ENCODE data around the gene SAMD1. TPM values are rescaled to one million over a fixed set of nuclear protein-coding genes. Genes with fewer than 3 reads are reported as not detected.

Gene SAMD1
- total and polyA plus RNA-seq, 2 of the 13 experiments (the other 11 are each of a cell fraction or from before 2014, with no cell fraction given): 17.5 to 45.0 TPM

DNA sequence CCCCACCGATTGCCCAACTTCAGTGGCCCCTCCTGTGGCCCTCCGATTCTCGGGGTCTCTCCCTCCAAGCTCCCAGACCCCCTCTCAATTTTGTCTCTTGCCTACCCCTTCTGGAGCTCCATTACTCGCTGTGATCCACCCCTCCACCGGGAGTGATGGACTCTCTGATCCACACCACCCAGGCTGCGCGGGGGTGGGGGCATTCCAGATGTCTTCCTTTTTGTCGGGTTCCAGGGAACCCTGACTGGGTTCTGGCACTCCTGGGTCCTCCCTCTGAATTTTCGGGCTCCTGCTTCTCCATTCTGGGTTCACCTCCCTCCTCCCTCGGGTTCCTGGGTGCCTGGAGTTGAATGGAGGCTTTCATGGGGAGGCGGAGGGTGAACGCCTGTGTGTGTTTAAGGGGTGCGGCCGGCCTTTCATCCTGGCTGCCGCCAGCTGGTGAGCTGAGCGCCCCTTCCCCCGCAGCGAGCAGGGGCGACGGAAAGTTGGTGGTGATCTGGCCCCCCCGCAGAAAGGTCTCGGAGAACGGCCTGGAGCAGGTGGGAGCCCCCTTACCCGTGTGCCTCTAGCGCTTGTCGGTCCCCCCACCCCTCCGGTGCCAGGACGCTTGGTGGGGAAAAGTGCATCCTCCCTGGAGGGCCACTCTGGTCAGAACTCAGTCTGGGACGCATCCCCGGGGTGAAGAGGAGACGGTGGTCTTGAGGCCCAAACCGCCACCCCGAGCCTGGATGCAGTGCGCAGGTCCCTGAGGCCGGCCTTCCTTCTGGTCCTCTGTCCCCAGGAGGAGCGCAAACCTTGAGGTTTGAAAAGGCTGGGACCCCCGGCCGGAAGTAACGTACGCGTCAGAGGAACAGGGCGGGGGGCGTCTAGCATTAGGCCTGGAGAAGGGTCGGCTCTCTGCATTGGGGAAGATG is 16.4 kb downstream of the SAMD1 start (continued):
- TF ChIP-seq, protein P1, sequence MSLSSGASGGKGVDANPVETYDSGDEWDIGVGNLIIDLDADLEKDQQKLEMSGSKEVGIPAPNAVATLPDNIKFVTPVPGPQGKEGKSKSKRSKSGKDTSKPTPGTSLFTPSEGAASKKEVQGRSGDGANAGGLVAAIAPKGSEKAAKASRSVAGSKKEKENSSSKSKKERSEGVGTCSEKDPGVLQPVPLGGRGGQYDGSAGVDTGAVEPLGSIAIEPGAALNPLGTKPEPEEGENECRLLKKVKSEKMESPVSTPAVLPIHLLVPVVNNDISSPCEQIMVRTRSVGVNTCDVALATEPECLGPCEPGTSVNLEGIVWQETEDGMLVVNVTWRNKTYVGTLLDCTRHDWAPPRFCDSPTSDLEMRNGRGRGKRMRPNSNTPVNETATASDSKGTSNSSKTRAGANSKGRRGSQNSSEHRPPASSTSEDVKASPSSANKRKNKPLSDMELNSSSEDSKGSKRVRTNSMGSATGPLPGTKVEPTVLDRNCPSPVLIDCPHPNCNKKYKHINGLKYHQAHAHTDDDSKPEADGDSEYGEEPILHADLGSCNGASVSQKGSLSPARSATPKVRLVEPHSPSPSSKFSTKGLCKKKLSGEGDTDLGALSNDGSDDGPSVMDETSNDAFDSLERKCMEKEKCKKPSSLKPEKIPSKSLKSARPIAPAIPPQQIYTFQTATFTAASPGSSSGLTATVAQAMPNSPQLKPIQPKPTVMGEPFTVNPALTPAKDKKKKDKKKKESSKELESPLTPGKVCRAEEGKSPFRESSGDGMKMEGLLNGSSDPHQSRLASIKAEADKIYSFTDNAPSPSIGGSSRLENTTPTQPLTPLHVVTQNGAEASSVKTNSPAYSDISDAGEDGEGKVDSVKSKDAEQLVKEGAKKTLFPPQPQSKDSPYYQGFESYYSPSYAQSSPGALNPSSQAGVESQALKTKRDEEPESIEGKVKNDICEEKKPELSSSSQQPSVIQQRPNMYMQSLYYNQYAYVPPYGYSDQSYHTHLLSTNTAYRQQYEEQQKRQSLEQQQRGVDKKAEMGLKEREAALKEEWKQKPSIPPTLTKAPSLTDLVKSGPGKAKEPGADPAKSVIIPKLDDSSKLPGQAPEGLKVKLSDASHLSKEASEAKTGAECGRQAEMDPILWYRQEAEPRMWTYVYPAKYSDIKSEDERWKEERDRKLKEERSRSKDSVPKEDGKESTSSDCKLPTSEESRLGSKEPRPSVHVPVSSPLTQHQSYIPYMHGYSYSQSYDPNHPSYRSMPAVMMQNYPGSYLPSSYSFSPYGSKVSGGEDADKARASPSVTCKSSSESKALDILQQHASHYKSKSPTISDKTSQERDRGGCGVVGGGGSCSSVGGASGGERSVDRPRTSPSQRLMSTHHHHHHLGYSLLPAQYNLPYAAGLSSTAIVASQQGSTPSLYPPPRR (CRISPR knock-in tag; IDR thresholded peaks at IDR 0.05; ENCODE audit: borderline replicate concordance): no peak
- TF ChIP-seq FOXC1 (CRISPR knock-in tag; IDR thresholded peaks at IDR 0.05; ENCODE audit: borderline replicate concordance) (no peak), MED1 (CRISPR knock-in tag; IDR thresholded peaks at IDR 0.05) (0 out of 2 replicates have a peak, but pooled peaks have one; percentile 7), GPN1 (CRISPR knock-in tag; IDR thresholded peaks at IDR 0.05; ENCODE audit: borderline replicate concordance) (no peak), BHLHE40 (IDR thresholded peaks at IDR 0.05; ENCODE audit: low read length) (no peak), REPIN1 (CRISPR knock-in tag; IDR thresholded peaks at IDR 0.05; ENCODE audit: borderline replicate concordance, low read depth) (no peak), SRSF9 (IDR thresholded peaks at IDR 0.05; ENCODE audit: borderline replicate concordance, insufficient read depth, low read depth, low read length, poor library complexity, severe bottlenecking) (no peak), ZFAT (CRISPR knock-in tag; conservative IDR thresholded peaks at IDR 0.05) (no peak), RORA (CRISPR knock-in tag; IDR thresholded peaks at IDR 0.05) (no peak), SMAD9 (CRISPR knock-in tag; IDR thresholded peaks at IDR 0.05) (no peak)
- TF ChIP-seq, protein P2, sequence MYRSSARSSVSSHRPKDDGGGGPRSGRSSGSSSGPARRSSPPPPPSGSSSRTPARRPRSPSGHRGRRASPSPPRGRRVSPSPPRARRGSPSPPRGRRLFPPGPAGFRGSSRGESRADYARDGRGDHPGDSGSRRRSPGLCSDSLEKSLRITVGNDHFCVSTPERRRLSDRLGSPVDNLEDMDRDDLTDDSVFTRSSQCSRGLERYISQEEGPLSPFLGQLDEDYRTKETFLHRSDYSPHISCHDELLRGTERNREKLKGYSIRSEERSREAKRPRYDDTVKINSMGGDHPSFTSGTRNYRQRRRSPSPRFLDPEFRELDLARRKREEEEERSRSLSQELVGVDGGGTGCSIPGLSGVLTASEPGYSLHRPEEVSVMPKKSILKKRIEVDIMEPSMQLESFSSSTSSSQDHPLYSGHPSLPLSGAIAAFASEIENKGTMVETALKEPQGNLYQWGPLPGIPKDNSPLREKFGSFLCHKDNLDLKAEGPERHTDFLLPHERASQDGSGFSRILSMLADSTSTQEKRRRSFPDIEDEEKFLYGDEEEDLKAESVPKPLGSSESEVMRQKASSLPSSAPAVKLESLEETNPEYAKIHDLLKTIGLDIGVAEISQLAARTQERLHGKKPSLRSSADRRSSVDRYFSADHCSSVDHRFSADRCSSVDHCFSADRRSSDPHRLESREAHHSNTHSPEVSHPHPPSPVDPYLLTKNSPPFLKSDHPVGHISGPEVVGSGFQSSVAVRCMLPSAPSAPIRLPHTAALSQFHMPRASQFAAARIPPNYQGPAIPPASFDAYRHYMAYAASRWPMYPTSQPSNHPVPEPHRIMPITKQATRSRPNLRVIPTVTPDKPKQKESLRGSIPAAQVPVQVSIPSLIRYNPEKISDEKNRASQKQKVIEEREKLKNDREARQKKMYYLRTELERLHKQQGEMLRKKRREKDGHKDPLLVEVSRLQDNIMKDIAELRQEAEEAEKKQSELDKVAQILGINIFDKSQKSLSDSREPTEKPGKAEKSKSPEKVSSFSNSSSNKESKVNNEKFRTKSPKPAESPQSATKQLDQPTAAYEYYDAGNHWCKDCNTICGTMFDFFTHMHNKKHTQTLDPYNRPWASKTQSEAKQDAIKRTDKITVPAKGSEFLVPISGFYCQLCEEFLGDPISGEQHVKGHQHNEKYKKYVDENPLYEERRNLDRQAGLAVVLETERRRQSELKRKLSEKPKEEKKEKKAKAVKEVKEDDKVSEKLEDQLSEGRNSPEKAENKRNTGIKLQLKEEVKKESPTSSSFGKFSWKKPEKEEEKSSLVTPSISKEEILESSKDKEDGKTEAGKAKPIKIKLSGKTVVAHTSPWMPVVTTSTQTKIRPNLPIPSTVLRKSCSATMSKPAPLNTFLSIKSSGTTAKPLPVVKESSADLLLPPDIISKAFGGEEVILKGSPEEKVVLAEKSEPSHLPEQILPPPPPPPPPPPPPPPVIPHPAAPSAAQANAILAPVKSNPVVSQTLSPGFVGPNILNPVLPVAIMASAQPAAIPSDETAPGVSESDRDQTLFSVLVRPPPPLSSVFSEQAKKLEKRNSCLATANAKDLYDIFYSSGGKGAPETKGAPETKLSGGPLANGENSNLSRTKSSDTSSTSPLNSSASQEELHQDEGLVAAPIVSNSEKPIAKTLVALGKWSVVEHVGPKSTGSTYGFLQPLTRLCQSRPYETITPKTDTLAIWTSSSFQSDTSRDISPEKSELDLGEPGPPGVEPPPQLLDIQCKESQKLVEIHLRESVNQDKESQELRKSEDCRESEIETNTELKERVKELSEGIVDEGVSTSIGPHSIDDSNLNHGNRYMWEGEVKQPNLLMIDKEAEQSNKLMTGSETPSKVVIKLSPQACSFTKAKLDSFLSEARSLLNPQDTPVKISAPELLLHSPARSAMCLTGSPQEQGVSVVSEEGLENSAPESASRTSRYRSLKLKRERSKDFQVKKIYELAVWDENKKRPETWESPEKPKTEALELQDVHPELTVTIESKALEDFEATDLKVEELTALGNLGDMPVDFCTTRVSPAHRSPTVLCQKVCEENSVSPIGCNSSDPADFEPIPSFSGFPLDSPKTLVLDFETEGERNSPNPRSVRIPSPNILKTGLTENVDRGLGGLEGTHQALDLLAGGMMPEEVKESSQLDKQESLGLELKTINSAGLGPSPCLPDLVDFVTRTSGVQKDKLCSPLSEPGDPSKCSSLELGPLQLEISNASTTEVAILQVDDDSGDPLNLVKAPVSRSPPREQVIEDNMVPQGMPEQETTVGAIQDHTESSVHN (CRISPR knock-in tag; IDR thresholded peaks at IDR 0.05): no peak
- TF ChIP-seq, protein P3, sequence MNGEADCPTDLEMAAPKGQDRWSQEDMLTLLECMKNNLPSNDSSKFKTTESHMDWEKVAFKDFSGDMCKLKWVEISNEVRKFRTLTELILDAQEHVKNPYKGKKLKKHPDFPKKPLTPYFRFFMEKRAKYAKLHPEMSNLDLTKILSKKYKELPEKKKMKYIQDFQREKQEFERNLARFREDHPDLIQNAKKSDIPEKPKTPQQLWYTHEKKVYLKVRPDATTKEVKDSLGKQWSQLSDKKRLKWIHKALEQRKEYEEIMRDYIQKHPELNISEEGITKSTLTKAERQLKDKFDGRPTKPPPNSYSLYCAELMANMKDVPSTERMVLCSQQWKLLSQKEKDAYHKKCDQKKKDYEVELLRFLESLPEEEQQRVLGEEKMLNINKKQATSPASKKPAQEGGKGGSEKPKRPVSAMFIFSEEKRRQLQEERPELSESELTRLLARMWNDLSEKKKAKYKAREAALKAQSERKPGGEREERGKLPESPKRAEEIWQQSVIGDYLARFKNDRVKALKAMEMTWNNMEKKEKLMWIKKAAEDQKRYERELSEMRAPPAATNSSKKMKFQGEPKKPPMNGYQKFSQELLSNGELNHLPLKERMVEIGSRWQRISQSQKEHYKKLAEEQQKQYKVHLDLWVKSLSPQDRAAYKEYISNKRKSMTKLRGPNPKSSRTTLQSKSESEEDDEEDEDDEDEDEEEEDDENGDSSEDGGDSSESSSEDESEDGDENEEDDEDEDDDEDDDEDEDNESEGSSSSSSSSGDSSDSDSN (CRISPR knock-in tag; IDR thresholded peaks at IDR 0.05): peak; percentile 5; the same call in 1 of the 2 replicates
